ENCODE data around the gene DNAJA3. TPM values are rescaled to one million over a fixed set of nuclear protein-coding genes. Genes with fewer than 3 reads are reported as not detected.

The DNAJA3 gene
- total and polyA plus RNA-seq, 9 of the 15 experiments (the other 6 are each of a cell fraction or from before 2014, with no cell fraction given): 8.1 to 105 (median 79.0) TPM

- TF ChIP-seq THRA (IDR thresholded peaks at IDR 0.05) (no peak), BCLAF1 (IDR thresholded peaks at IDR 0.05; ENCODE audit: borderline replicate concordance in 1 of 2, control insufficient read depth in 1 of 2, low read depth in 2 of 2, low read length in 1 of 2) (peak in 1 of 2 experiments; percentile 79; a peak in 1 of 4 replicates), COPS2 (conservative IDR thresholded peaks at IDR 0.05) (no peak), TARDBP (IDR thresholded peaks at IDR 0.05) (no peak), BCOR (IDR thresholded peaks at IDR 0.05) (no peak), ZNF184 (CRISPR knock-in tag; IDR thresholded peaks at IDR 0.05) (no peak), HDGF (IDR thresholded peaks at IDR 0.05) (no peak), ASH1L (IDR thresholded peaks at IDR 0.05; ENCODE audit: borderline replicate concordance, low read depth, partially characterized antibody) (no peak), MCM7 (IDR thresholded peaks at IDR 0.05) (no peak), REST (IDR thresholded peaks at IDR 0.05; ENCODE audit: borderline replicate concordance) (no peak), REST (CRISPR knock-in tag; IDR thresholded peaks at IDR 0.05; ENCODE audit: low read depth) (no peak), HSF4 (CRISPR knock-in tag; IDR thresholded peaks at IDR 0.05; ENCODE audit: borderline replicate concordance) (no peak)
- TF ChIP-seq, protein P1, sequence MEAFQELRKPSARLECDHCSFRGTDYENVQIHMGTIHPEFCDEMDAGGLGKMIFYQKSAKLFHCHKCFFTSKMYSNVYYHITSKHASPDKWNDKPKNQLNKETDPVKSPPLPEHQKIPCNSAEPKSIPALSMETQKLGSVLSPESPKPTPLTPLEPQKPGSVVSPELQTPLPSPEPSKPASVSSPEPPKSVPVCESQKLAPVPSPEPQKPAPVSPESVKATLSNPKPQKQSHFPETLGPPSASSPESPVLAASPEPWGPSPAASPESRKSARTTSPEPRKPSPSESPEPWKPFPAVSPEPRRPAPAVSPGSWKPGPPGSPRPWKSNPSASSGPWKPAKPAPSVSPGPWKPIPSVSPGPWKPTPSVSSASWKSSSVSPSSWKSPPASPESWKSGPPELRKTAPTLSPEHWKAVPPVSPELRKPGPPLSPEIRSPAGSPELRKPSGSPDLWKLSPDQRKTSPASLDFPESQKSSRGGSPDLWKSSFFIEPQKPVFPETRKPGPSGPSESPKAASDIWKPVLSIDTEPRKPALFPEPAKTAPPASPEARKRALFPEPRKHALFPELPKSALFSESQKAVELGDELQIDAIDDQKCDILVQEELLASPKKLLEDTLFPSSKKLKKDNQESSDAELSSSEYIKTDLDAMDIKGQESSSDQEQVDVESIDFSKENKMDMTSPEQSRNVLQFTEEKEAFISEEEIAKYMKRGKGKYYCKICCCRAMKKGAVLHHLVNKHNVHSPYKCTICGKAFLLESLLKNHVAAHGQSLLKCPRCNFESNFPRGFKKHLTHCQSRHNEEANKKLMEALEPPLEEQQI (IDR thresholded peaks at IDR 0.05): no peak
These were observed 35.8 kb downstream of the DNAJA3 start (continued) for GRCh38 chr16:4461250-4462085.
